WI38 (cell line): ENCODE measurements around the gene WFIKKN1.

Experiments used
- H3K4me3 ChIP-seq: 2 replicates; pipeline ENCODE4 v1.5.1; 2011; ENCODE audit warnings: low read depth, mild to moderate bottlenecking, control low read depth, low read length
- TF ChIP-seq, protein P1 (sequence below): IDR thresholded peaks from 2 replicates; pipeline ENCODE4 v1.5.1; 2012; ENCODE audit warnings: low read depth, mild to moderate bottlenecking, control low read depth, low read length

WFIKKN1 gene

DNA sequence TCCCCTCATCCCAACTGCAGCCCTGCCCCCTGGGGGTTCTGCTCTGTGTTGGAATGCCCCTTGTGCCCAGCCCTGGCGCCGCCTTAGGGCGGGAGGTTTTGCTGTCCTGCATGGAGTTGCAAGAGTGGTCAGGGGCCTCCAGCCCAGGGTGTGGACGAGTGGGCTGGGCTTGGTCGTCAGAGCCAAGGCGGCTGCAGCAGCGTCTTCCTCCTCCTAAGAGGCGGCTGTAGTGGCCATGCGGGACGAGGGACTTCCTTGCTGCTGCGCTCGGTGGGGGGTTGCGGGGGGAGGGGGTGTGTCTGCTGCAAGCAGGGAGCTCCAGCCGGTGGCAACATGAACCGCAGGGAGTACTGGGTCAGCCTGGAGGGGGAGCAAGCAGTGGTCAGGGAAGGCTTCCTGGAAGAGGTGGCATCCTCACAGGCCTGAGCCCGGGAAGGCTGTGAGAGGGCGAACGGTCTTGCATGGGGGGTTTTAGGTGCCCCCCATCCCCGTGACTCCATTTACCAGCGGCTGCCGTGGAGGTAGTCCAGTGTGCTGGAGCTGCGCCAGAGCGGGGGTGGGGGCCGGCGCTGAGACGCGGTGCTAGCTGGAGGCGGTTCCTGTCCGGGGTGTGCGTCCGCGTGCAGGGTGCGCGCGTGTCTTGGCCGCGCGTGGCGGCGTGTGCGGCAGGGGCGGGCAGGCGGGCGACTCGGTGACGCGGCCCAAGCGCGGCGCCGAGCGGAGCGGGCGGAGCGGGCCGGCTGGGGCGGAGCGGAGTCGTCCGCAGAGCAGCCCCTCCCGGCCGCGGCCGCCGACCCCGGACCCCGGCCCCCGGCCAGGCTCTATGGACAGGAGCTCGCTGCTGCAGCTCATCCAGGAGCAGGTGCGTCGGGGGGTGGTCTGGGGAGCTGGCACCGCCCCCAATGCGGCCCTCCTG, 44.4 kb downstream of the WFIKKN1 start, which contains the start of gene RHBDL1:
Gene RHBDL1 (plus strand): TSS at position 704 of the 916 bp plus-strand sequence. CDS start 120 bp downstream, at position 824.
- no peak within 1 kb of the TSS for H3K4me3 ChIP-seq
- TF ChIP-seq, protein P1, sequence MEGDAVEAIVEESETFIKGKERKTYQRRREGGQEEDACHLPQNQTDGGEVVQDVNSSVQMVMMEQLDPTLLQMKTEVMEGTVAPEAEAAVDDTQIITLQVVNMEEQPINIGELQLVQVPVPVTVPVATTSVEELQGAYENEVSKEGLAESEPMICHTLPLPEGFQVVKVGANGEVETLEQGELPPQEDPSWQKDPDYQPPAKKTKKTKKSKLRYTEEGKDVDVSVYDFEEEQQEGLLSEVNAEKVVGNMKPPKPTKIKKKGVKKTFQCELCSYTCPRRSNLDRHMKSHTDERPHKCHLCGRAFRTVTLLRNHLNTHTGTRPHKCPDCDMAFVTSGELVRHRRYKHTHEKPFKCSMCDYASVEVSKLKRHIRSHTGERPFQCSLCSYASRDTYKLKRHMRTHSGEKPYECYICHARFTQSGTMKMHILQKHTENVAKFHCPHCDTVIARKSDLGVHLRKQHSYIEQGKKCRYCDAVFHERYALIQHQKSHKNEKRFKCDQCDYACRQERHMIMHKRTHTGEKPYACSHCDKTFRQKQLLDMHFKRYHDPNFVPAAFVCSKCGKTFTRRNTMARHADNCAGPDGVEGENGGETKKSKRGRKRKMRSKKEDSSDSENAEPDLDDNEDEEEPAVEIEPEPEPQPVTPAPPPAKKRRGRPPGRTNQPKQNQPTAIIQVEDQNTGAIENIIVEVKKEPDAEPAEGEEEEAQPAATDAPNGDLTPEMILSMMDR = no peak

GRCh38 chr16:675884-676564, 45.2 kb downstream of the WFIKKN1 start:
- H3K4me3 ChIP-seq = no peak overlapping the region
- TF ChIP-seq, protein P1 = no peak

- TF ChIP-seq, protein P1 = no peak
- H3K4me3 ChIP-seq = no peak overlapping the region
Observed at GRCh38 chr16:676565-676902, 45.7 kb downstream of the WFIKKN1 start.

DNA sequence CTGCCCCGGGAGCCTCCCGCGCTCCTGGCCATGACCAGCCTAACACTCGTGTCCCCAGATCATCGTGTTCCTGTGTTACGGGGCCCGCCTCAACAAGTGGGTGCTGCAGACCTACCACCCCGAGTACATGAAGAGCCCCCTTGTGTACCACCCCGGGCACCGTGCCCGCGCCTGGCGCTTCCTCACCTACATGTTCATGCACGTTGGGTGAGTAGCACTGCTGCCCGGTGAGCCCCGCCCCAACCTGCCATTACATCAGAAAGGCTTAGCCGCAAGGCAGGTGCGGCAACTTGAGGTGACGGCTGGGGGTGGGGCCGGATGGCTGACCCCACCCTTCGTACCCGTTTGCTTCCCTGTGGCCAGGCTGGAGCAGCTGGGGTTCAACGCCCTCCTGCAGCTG, 46.1 kb downstream of the WFIKKN1 start:
- TF ChIP-seq, protein P1 = no peak
- no peak overlapping the region for H3K4me3 ChIP-seq

GRCh38 chr16:677316-678190, 46.8 kb downstream of the WFIKKN1 start:
- TF ChIP-seq, protein P1 = no peak
- H3K4me3 ChIP-seq = no peak overlapping the region

DNA sequence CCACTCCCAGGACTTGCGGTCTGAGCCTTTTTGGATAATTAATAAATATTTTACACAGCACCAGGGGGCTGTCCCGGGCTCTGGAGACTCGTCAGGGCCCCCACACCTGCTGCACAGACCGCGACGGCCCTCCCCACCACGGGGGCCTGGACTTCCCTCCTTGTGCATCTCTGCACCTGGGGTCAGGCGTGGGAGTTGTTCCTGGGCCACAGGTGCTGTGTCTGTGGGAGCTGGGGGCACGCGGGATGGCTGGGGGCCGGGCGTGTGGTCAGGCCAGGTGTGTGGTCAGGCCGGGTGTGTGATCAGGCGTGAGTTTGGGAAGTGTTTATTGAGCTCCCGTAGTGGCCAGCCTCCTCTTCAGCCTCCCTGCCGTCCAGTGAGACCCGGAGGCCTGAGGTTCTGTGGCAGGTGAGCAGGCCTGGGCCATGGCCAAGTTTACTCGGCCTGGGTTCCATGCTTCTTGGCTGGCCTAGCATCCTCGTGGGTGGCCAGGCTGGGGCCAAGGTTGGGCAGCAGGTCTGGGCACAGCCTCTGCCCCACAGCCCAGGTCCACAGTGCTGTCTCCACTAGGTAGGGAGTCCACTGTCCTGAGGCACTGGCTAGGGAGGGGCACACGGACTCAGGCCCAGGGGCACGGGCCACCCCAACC, 47.5 kb downstream of the WFIKKN1 start:
- TF ChIP-seq, protein P1 = no peak
- no peak overlapping the region for H3K4me3 ChIP-seq
